ENCODE results near the gene RAB10.
"Not testable (repeated sequence)": the region's sequence is repeated elsewhere in the genome, so short reads cannot be mapped to it uniquely, and the experiment has no call there.

RAB10 gene

GRCh38 chr2:26164641-26165211 is 130.8 kb downstream of the RAB10 start:
- H3K4ac ChIP-seq (ENCODE audit: low read depth, low read length), result no peak overlapping the region
- no peak overlapping the region for H4K8ac ChIP-seq (ENCODE audit: low read depth, low read length)
- no peak overlapping the region for H3K18ac ChIP-seq (ENCODE audit: low read length)
- no peak overlapping the region for H2BK120ac ChIP-seq (ENCODE audit: low read depth, low read length)
- no peak overlapping the region for H3K4me2 ChIP-seq (ENCODE audit: low read length)
- no peaks in the 10 kb centered on the region for H3K27me3 ChIP-seq (ENCODE audit: insufficient read depth, low read length, poor library complexity)
- no peaks in the 10 kb centered on the region for H3K79me2 ChIP-seq (ENCODE audit: control insufficient read depth, insufficient read depth, low read length)
- no peak overlapping the region for H3K4me3 ChIP-seq (ENCODE audit: low read length)
- no peaks in the 10 kb centered on the region for H3K79me1 ChIP-seq (ENCODE audit: low read length)
- no peak overlapping the region for H2BK5ac ChIP-seq (ENCODE audit: low read length)
- no peak overlapping the region for H2AK5ac ChIP-seq (ENCODE audit: low read length)
- no peak overlapping the region for H3K27ac ChIP-seq (ENCODE audit: low read depth, low read length)
- no peak overlapping the region for H3K9ac ChIP-seq (ENCODE audit: low read length)
- no peak overlapping the region for H2BK15ac ChIP-seq (replicated peaks; ENCODE audit: low read depth)
- no peak overlapping the region for H4K5ac ChIP-seq (ENCODE audit: low read length)
- H3K36me3 ChIP-seq (ENCODE audit: control insufficient read depth, insufficient read depth, low read length), result no peaks in the 10 kb centered on the region
- no peak overlapping the region for H3K56ac ChIP-seq (ENCODE audit: low read length)
- no CpG with 5 or more reads among the region's 8 CpGs for WGBS (ENCODE audit: extremely low coverage, insufficient coverage, low lambda C conversion rate)
- no peak for DNase-seq
- H3K4me1 ChIP-seq (ENCODE audit: control insufficient read depth, low read depth, low read length), result no peaks in the 10 kb centered on the region
- no peak overlapping the region for H3K23ac ChIP-seq (ENCODE audit: low read length)

- Histone ChIP-seq H2AK5ac (ENCODE audit: low read length) (no peak overlapping the region), H3K79me2 (ENCODE audit: control insufficient read depth, insufficient read depth, low read length) (no peaks in the 10 kb centered on the region), H2BK120ac (ENCODE audit: low read depth, low read length) (no peak overlapping the region), H3K18ac (ENCODE audit: low read length) (no peak overlapping the region), H3K23ac (ENCODE audit: low read length) (no peak overlapping the region), H3K4me1 (ENCODE audit: control insufficient read depth, low read depth, low read length) (no peaks in the 10 kb centered on the region), H2BK5ac (ENCODE audit: low read length) (no peak overlapping the region), H3K27ac (ENCODE audit: low read depth, low read length) (no peak overlapping the region), H3K9ac (ENCODE audit: low read length) (no peak overlapping the region), H2BK15ac (replicated peaks; ENCODE audit: low read depth) (no peak overlapping the region), H3K4me2 (ENCODE audit: low read length) (no peak overlapping the region), H3K4me3 (ENCODE audit: low read length) (no peak overlapping the region), H4K5ac (ENCODE audit: low read length) (no peak overlapping the region), H3K56ac (ENCODE audit: low read length) (no peak overlapping the region), H3K4ac (ENCODE audit: low read depth, low read length) (no peak overlapping the region), H4K8ac (ENCODE audit: low read depth, low read length) (no peak overlapping the region), H3K36me3 (ENCODE audit: control insufficient read depth, insufficient read depth, low read length) (no peaks in the 10 kb centered on the region), H3K27me3 (ENCODE audit: insufficient read depth, low read length, poor library complexity) (no peaks in the 10 kb centered on the region), H3K79me1 (ENCODE audit: low read length) (no peaks in the 10 kb centered on the region)
- no peak for DNase-seq
- 100% methylated on average over 1 of the region's 4 CpGs for WGBS (ENCODE audit: extremely low coverage, insufficient coverage, low lambda C conversion rate)
Measured at GRCh38 chr2:26165403-26165802, 131.5 kb downstream of the RAB10 start.

GRCh38 chr2:26166541-26166940 is 132.7 kb downstream of the RAB10 start:
- not testable (repeated sequence) for H3K79me1 ChIP-seq (ENCODE audit: low read length); H2AK5ac ChIP-seq (ENCODE audit: low read length); H3K4me1 ChIP-seq (ENCODE audit: control insufficient read depth, low read depth, low read length); H3K23ac ChIP-seq (ENCODE audit: low read length); H4K5ac ChIP-seq (ENCODE audit: low read length); H3K27ac ChIP-seq (ENCODE audit: low read depth, low read length); H2BK120ac ChIP-seq (ENCODE audit: low read depth, low read length); H3K27me3 ChIP-seq (ENCODE audit: insufficient read depth, low read length, poor library complexity); H4K8ac ChIP-seq (ENCODE audit: low read depth, low read length); H3K4ac ChIP-seq (ENCODE audit: low read depth, low read length); H3K18ac ChIP-seq (ENCODE audit: low read length); DNase-seq; H3K79me2 ChIP-seq (ENCODE audit: control insufficient read depth, insufficient read depth, low read length); H3K4me2 ChIP-seq (ENCODE audit: low read length); H3K56ac ChIP-seq (ENCODE audit: low read length); H2BK5ac ChIP-seq (ENCODE audit: low read length); H3K36me3 ChIP-seq (ENCODE audit: control insufficient read depth, insufficient read depth, low read length); H2BK15ac ChIP-seq (replicated peaks; ENCODE audit: low read depth); H3K4me3 ChIP-seq (ENCODE audit: low read length); H3K9ac ChIP-seq (ENCODE audit: low read length)
- WGBS (ENCODE audit: extremely low coverage, insufficient coverage, low lambda C conversion rate), result no CpG with 5 or more reads among the region's 6 CpGs

DNA sequence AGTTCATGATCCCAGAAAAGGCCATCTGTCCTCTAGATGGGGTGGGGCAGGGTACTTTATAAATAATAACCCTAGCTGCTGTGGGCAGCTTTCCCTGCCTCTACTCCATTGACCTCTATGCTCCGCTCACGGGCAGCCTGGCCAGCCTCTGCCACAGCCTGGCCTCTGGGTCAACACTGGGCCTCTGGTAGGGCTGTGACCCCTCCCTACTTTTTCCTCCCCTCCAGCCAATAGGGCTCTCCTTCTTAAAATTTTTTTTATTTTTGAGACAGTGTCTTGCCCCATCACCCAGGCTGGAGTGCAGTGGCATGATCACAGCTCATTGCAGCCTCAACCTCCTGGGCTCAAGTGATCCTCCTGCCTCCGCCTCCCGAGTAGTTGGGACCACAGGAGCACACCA is 134.9 kb downstream of the RAB10 start:
- no peak overlapping the region for H2AK5ac ChIP-seq (ENCODE audit: low read length)
- H2BK120ac ChIP-seq (ENCODE audit: low read depth, low read length), result no peak overlapping the region
- no peaks in the 10 kb centered on the region for H3K79me2 ChIP-seq (ENCODE audit: control insufficient read depth, insufficient read depth, low read length)
- H2BK5ac ChIP-seq (ENCODE audit: low read length), result no peak overlapping the region
- H4K8ac ChIP-seq (ENCODE audit: low read depth, low read length), result no peak overlapping the region
- no CpG with 5 or more reads among the region's 4 CpGs for WGBS (ENCODE audit: extremely low coverage, insufficient coverage, low lambda C conversion rate)
- no peak overlapping the region for H4K5ac ChIP-seq (ENCODE audit: low read length)
- H3K36me3 ChIP-seq (ENCODE audit: control insufficient read depth, insufficient read depth, low read length), result no peaks in the 10 kb centered on the region
- no peak overlapping the region for H3K9ac ChIP-seq (ENCODE audit: low read length)
- no peaks in the 10 kb centered on the region for H3K27me3 ChIP-seq (ENCODE audit: insufficient read depth, low read length, poor library complexity)
- H3K23ac ChIP-seq (ENCODE audit: low read length), result no peak overlapping the region
- H2BK15ac ChIP-seq (replicated peaks; ENCODE audit: low read depth), result no peak overlapping the region
- H3K27ac ChIP-seq (ENCODE audit: low read depth, low read length), result no peak overlapping the region
- no peak overlapping the region for H3K4me3 ChIP-seq (ENCODE audit: low read length)
- H3K79me1 ChIP-seq (ENCODE audit: low read length), result no peaks in the 10 kb centered on the region
- no peak overlapping the region for H3K56ac ChIP-seq (ENCODE audit: low read length)
- no peaks in the 10 kb centered on the region for H3K4me1 ChIP-seq (ENCODE audit: control insufficient read depth, low read depth, low read length)
- no peak overlapping the region for H3K4ac ChIP-seq (ENCODE audit: low read depth, low read length)
- H3K4me2 ChIP-seq (ENCODE audit: low read length), result no peak overlapping the region
- H3K18ac ChIP-seq (ENCODE audit: low read length), result no peak overlapping the region
- DNase-seq, result no peak

- H2AK5ac ChIP-seq (ENCODE audit: low read length), result no peak overlapping the region
- no peak overlapping the region for H3K4me3 ChIP-seq (ENCODE audit: low read length)
Measured at GRCh38 chr2:26169226-26169625, 135.3 kb downstream of the RAB10 start.

GRCh38 chr2:26169681-26170414 is 136.0 kb downstream of the RAB10 start:
- Histone ChIP-seq H3K4ac (ENCODE audit: low read depth, low read length) (no peak overlapping the region), H4K8ac (ENCODE audit: low read depth, low read length) (no peak overlapping the region), H2BK5ac (ENCODE audit: low read length) (no peak overlapping the region), H3K9ac (ENCODE audit: low read length) (no peak overlapping the region), H3K27ac (ENCODE audit: low read depth, low read length) (no peak overlapping the region), H3K56ac (ENCODE audit: low read length) (no peak overlapping the region), H2BK15ac (replicated peaks; ENCODE audit: low read depth) (no peak overlapping the region), H3K4me1 (ENCODE audit: control insufficient read depth, low read depth, low read length) (no peaks in the 10 kb centered on the region), H3K23ac (ENCODE audit: low read length) (no peak overlapping the region), H3K79me1 (ENCODE audit: low read length) (no peaks in the 10 kb centered on the region), H3K4me3 (ENCODE audit: low read length) (no peak overlapping the region), H2BK120ac (ENCODE audit: low read depth, low read length) (no peak overlapping the region), H3K36me3 (ENCODE audit: control insufficient read depth, insufficient read depth, low read length) (no peaks in the 10 kb centered on the region), H3K4me2 (ENCODE audit: low read length) (no peak overlapping the region), H2AK5ac (ENCODE audit: low read length) (no peak overlapping the region), H4K5ac (ENCODE audit: low read length) (no peak overlapping the region), H3K79me2 (ENCODE audit: control insufficient read depth, insufficient read depth, low read length) (no peaks in the 10 kb centered on the region), H3K27me3 (ENCODE audit: insufficient read depth, low read length, poor library complexity) (no peaks in the 10 kb centered on the region), H3K18ac (ENCODE audit: low read length) (no peak overlapping the region)
- no CpG with 5 or more reads among the region's 14 CpGs for WGBS (ENCODE audit: extremely low coverage, insufficient coverage, low lambda C conversion rate)
- DNase-seq, result no peak

More at GRCh38 chr2:26169226-26169625, 135.3 kb downstream of the RAB10 start:
- no peak overlapping the region for H3K56ac ChIP-seq (ENCODE audit: low read length)
- H3K9ac ChIP-seq (ENCODE audit: low read length), result no peak overlapping the region
- H3K27me3 ChIP-seq (ENCODE audit: insufficient read depth, low read length, poor library complexity), result no peaks in the 10 kb centered on the region
- no peak overlapping the region for H3K23ac ChIP-seq (ENCODE audit: low read length)
- no peak overlapping the region for H2BK5ac ChIP-seq (ENCODE audit: low read length)
- H3K27ac ChIP-seq (ENCODE audit: low read depth, low read length), result no peak overlapping the region
- H4K5ac ChIP-seq (ENCODE audit: low read length), result no peak overlapping the region
- WGBS (ENCODE audit: extremely low coverage, insufficient coverage, low lambda C conversion rate), result no CpG with 5 or more reads among the region's 5 CpGs
- H3K18ac ChIP-seq (ENCODE audit: low read length), result no peak overlapping the region
- H3K4me1 ChIP-seq (ENCODE audit: control insufficient read depth, low read depth, low read length), result no peaks in the 10 kb centered on the region
- H3K4ac ChIP-seq (ENCODE audit: low read depth, low read length), result no peak overlapping the region
- DNase-seq, result no peak
- no peak overlapping the region for H4K8ac ChIP-seq (ENCODE audit: low read depth, low read length)
- H3K79me2 ChIP-seq (ENCODE audit: control insufficient read depth, insufficient read depth, low read length), result no peaks in the 10 kb centered on the region
- H2BK15ac ChIP-seq (replicated peaks; ENCODE audit: low read depth), result no peak overlapping the region
- H3K79me1 ChIP-seq (ENCODE audit: low read length), result no peaks in the 10 kb centered on the region
- H3K4me2 ChIP-seq (ENCODE audit: low read length), result no peak overlapping the region
- no peaks in the 10 kb centered on the region for H3K36me3 ChIP-seq (ENCODE audit: control insufficient read depth, insufficient read depth, low read length)
- no peak overlapping the region for H2BK120ac ChIP-seq (ENCODE audit: low read depth, low read length)

Measured in mesendoderm (in vitro differentiated cells).